Astrocyte of the cerebellum (primary cell): ENCODE results near the gene TGFBR3.

Experiments
- DNase-seq: peaks from one replicate; pipeline ENCODE4 v3.0.0-alpha.2; 2011; ENCODE audit warnings: low read depth
- H3K4me3 ChIP-seq: 2 replicates; pipeline ENCODE4 v1.5.1; 2011; ENCODE audit warnings: mild to moderate bottlenecking, low read depth, low read length, moderate library complexity
- CTCF ChIP-seq: IDR thresholded peaks from 2 replicates; pipeline ENCODE4 v1.5.1; 2012; ENCODE audit warnings: low read length, low read depth, moderate library complexity, mild to moderate bottlenecking; ENCODE audit errors: missing control alignments
- in situ Hi-C: cut with HindIII; loops from 2 replicates; pipeline ENCODE4 v1.10.0; 2017; ENCODE audit warnings: low sequenced_read_pairs

The TGFBR3 gene

GRCh38 chr1:91803847-91804545 is 82.0 kb downstream of the TGFBR3 start:
- no peak for TF ChIP-seq CTCF
- DNase-seq: no peak
- in situ Hi-C loops: no loop called here
- no peak overlapping the region for H3K4me3 ChIP-seq

GRCh38 chr1:91803123-91803522 is 82.8 kb downstream of the TGFBR3 start:
- DNase-seq: no peak
- no peak overlapping the region for H3K4me3 ChIP-seq
- TF ChIP-seq CTCF: no peak
- in situ Hi-C loops: no loop called here

GRCh38 chr1:91801496-91802115 is 84.3 kb downstream of the TGFBR3 start:
- DNase-seq: no peak
- TF ChIP-seq CTCF: no peak
- in situ Hi-C loops: no loop called here
- H3K4me3 ChIP-seq: no peak overlapping the region

- in situ Hi-C loops: no loop called here
- TF ChIP-seq CTCF: no peak
- DNase-seq: no peak
- H3K4me3 ChIP-seq: no peak overlapping the region
Observed at GRCh38 chr1:91799863-91800262, 86.1 kb downstream of the TGFBR3 start.

- DNase-seq: no peak
- in situ Hi-C loops: no loop called here
- no peak for TF ChIP-seq CTCF
- H3K4me3 ChIP-seq: no peak overlapping the region
Observed at GRCh38 chr1:91799159-91799558, 86.8 kb downstream of the TGFBR3 start.

GRCh38 chr1:91798740-91799139 is 87.2 kb downstream of the TGFBR3 start:
- no peak for TF ChIP-seq CTCF
- H3K4me3 ChIP-seq: no peak overlapping the region
- DNase-seq: no peak
- in situ Hi-C loops: no loop called here
